ENCODE results near the gene ACOT7.

GRCh38 chr1:6417961-6418667 lies 24.5 kb upstream of the ACOT7 start:
- TF ChIP-seq, protein P1, sequence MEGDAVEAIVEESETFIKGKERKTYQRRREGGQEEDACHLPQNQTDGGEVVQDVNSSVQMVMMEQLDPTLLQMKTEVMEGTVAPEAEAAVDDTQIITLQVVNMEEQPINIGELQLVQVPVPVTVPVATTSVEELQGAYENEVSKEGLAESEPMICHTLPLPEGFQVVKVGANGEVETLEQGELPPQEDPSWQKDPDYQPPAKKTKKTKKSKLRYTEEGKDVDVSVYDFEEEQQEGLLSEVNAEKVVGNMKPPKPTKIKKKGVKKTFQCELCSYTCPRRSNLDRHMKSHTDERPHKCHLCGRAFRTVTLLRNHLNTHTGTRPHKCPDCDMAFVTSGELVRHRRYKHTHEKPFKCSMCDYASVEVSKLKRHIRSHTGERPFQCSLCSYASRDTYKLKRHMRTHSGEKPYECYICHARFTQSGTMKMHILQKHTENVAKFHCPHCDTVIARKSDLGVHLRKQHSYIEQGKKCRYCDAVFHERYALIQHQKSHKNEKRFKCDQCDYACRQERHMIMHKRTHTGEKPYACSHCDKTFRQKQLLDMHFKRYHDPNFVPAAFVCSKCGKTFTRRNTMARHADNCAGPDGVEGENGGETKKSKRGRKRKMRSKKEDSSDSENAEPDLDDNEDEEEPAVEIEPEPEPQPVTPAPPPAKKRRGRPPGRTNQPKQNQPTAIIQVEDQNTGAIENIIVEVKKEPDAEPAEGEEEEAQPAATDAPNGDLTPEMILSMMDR (IDR thresholded peaks at IDR 0.05; ENCODE audit: low read length) = no peak
- no peak for TF ChIP-seq EZH2 (IDR thresholded peaks at IDR 0.05; ENCODE audit: borderline replicate concordance, low read length)
